Prostate gland (tissue), 2 donors: ENCODE measurements around the gene PLXNB1. TPM values are rescaled to one million over a fixed set of nuclear protein-coding genes. Genes with fewer than 3 reads are reported as not detected.

ENCODE experiments used
- DNase-seq: peaks from one replicate; pipeline ENCODE4 v3.0.0-alpha.2; 2019; ENCODE audit warnings: low spot score
- H3K27ac ChIP-seq, 2 donors: fragments of 200-600 bp; sonication (generic); 2 replicates each; pipeline ENCODE4 v1.5.1; 2017 to 2019
- H3K27me3 ChIP-seq: fragments of 200-600 bp; sonication (generic); replicated peaks from 2 replicates; pipeline ENCODE4 v1.5.1; 2019; ENCODE audit not compliant: insufficient read depth
- H3K36me3 ChIP-seq, 2 donors: fragments of 200-600 bp; sonication (generic); 1 replicate in 1 of 2; 2 replicates in 1 of 2; pipeline versions ENCODE4 v1.5.1 to v1.8.1; 2017 to 2019
- H3K4me1 ChIP-seq: fragments of 200-600 bp; sonication (generic); replicated peaks from 2 replicates; pipeline ENCODE4 v1.5.1; 2019
- H3K4me3 ChIP-seq, 2 donors: fragments of 200-600 bp; sonication (generic); 2 replicates each; pipeline ENCODE4 v1.5.1; 2017 to 2019
- H3K9me3 ChIP-seq: fragments of 200-600 bp; sonication (generic); 2 replicates; pipeline ENCODE4 v1.5.1; 2017
- CTCF ChIP-seq, 4 experiments: fragments of 200-600 bp in 2 of 4; fragments of 450-650 bp in 2 of 4; sonication (generic) in 2 of 4; IDR thresholded peaks; 1 replicate in 3 of 4; 2 replicates in 1 of 4; pipeline ENCODE4 v1.5.1; 2016 to 2019; ENCODE audit warnings: antibody characterized with exemption in 4 of 4, mild to moderate bottlenecking in 2 of 4, moderate library complexity in 2 of 4
- POLR2A ChIP-seq: fragments of 450-650 bp; IDR thresholded peaks from one replicate; pipeline ENCODE4 v1.6.1; 2016; ENCODE audit warnings: antibody characterized with exemption, mild to moderate bottlenecking
- POLR2AphosphoS5 ChIP-seq: sonication (generic); formaldehyde crosslinking; IDR thresholded peaks from one replicate; pipeline ENCODE4 v1.6.1; 2017; ENCODE audit warnings: antibody characterized with exemption
- WGBS: methylation state at CpG from one replicate; pipeline ENCODE4 v1.1.5; 2018; 5-methylcytosine and 5-hydroxymethylcytosine counted together
- intact Hi-C: fragments of 100-400 bp; cut with DNase I; formaldehyde crosslinking; loops from one replicate; pipeline ENCODE4 v1.14.2; 2022
- total RNA-seq, 2 donors: library from RNA; depleted of rRNA; stranded (reverse); fragments of >200 nt; gene quantifications; one replicate each; pipeline ENCODE4 v1.1.0, GENCODE V29; 2016

PLXNB1 gene
- total RNA-seq, 2 donors from 2014 or later, result 115 to 182 TPM

GRCh38 chr3:48460517-48460902 is 30.6 kb upstream of the PLXNB1 start:
- TF ChIP-seq CTCF (IDR thresholded peaks at IDR 0.05) (no peak), POLR2A (no peak), POLR2AphosphoS5 (no peak)
- Histone ChIP-seq H3K27ac (no peak overlapping the region), H3K9me3 (no peaks in the 10 kb centered on the region), H3K4me1 (peaks cover 8% of the 10 kb centered on the region), H3K36me3 (no peaks in the 10 kb centered on the region), H3K4me3 (no peak overlapping the region), H3K27me3 (no peaks in the 10 kb centered on the region)
- DNase-seq, result no peak
- intact Hi-C loops, result no loop called here
- 91% methylated on average over 3 of the region's 3 CpGs for WGBS

GRCh38 chr3:48459773-48460516 is 30.1 kb upstream of the PLXNB1 start:
- Histone ChIP-seq H3K27ac (no peak overlapping the region), H3K4me1 (peaks cover 4% of the 10 kb centered on the region), H3K4me3 (no peak overlapping the region), H3K27me3 (no peaks in the 10 kb centered on the region), H3K9me3 (no peaks in the 10 kb centered on the region), H3K36me3 (peaks cover 0 to 4% of the 10 kb centered on the region in 2 donors)
- TF ChIP-seq CTCF (IDR thresholded peaks at IDR 0.05) (no peak), POLR2AphosphoS5 (no peak), POLR2A (no peak)
- no peak for DNase-seq
- WGBS, result 77% methylated on average over 7 of the region's 7 CpGs
- intact Hi-C loops, result loop anchor here (10.0 kb wide), 1 partner anchor 155 kb away; no protein-coding TSS in a partner anchor

GRCh38 chr3:48459331-48459730 is 29.4 kb upstream of the PLXNB1 start:
- intact Hi-C loops, result loop anchor here (10.0 kb wide), 1 partner anchor 155 kb away; no protein-coding TSS in a partner anchor
- TF ChIP-seq POLR2AphosphoS5, result no peak
- no peak for TF ChIP-seq CTCF (IDR thresholded peaks at IDR 0.05)
- TF ChIP-seq POLR2A, result no peak
- Histone ChIP-seq H3K27ac (no peak overlapping the region), H3K9me3 (no peaks in the 10 kb centered on the region), H3K4me1 (no peaks in the 10 kb centered on the region), H3K27me3 (no peaks in the 10 kb centered on the region), H3K4me3 (no peak overlapping the region), H3K36me3 (peaks cover 0 to 4% of the 10 kb centered on the region in 2 donors)
- WGBS, result 88% methylated on average over 3 of the region's 3 CpGs
- DNase-seq, result no peak

GRCh38 chr3:48456456-48456855 is 26.6 kb upstream of the PLXNB1 start:
- Histone ChIP-seq H3K27ac (no peak overlapping the region), H3K36me3 (peaks cover 0 to 4% of the 10 kb centered on the region in 2 donors)
- 94% methylated on average over 1 of the region's 1 CpG for WGBS

More at GRCh38 chr3:48456456-48456855, 26.6 kb upstream of the PLXNB1 start:
- intact Hi-C loops, result loop anchor here (10.0 kb wide), 1 partner anchor 158 kb away; no protein-coding TSS in a partner anchor
- no peaks in the 10 kb centered on the region for H3K4me1 ChIP-seq
- TF ChIP-seq POLR2A (no peak), CTCF (IDR thresholded peaks at IDR 0.05) (no peak), POLR2AphosphoS5 (no peak)
- no peak for DNase-seq
- H3K27me3 ChIP-seq, result no peaks in the 10 kb centered on the region
- H3K9me3 ChIP-seq, result no peaks in the 10 kb centered on the region
- no peak overlapping the region for H3K4me3 ChIP-seq
